Lower lobe of right lung (tissue), 2 donors: Measurements from ENCODE around the gene C4B. TPM values are rescaled to one million over a fixed set of nuclear protein-coding genes. Genes with fewer than 3 reads are reported as not detected.
"Not testable (repeated sequence)": the region's sequence is repeated elsewhere in the genome, so short reads cannot be mapped to it uniquely, and the experiment has no call there.

Source experiments
- ATAC-seq, 2 donors: fragments of 200-7000 bp; cut with Tn5 transposase; one replicate each; pipeline ENCODE4 v1.9.1; 2020 to 2022; ENCODE audit warnings: mild to moderate bottlenecking in 2 of 2, moderate library complexity in 2 of 2
- DNase-seq: peaks from one replicate; pipeline ENCODE4 v3.0.0-alpha.2; 2020
- H3K27ac ChIP-seq: fragments of 200-600 bp; one replicate; pipeline ENCODE4 v1.8.0; 2022
- H3K27me3 ChIP-seq: fragments of 200-600 bp; one replicate; pipeline ENCODE4 v1.8.0; 2022; ENCODE audit warnings: low read depth
- H3K36me3 ChIP-seq: fragments of 200-600 bp; one replicate; pipeline ENCODE4 v1.8.0; 2022; ENCODE audit warnings: mild to moderate bottlenecking
- H3K4me1 ChIP-seq: fragments of 200-600 bp; one replicate; pipeline ENCODE4 v1.8.0; 2022
- H3K4me3 ChIP-seq: fragments of 200-600 bp; one replicate; pipeline ENCODE4 v1.8.0; 2022; ENCODE audit warnings: mild to moderate bottlenecking
- H3K9me3 ChIP-seq: fragments of 200-600 bp; one replicate; pipeline ENCODE4 v1.8.0; 2022
- CTCF ChIP-seq: fragments of 200-600 bp; IDR thresholded peaks from one replicate; pipeline ENCODE4 v1.8.0; 2022; ENCODE audit warnings: antibody characterized with exemption, mild to moderate bottlenecking
- intact Hi-C: fragments of 100-400 bp; cut with DNase I; formaldehyde crosslinking; loops from one replicate; pipeline ENCODE4 v1.11.0; 2022
- total RNA-seq: library from RNA; stranded (reverse); fragmentation: NEBNext Ultra II Directional; extraction: Animal tissue kit (Norgen Biotek cat#: 25700); gene quantifications from one replicate; pipeline ENCODE4 v1.2.1, GENCODE V29; 2021
- donor health status: DM: no; HTN: yes; CAD: no; lungs with severe emphysema.

C4B gene
- total RNA-seq, 1 donor from 2014 or later = 162 TPM

GRCh38 chr6:32060966-32061655, 46.5 kb downstream of the C4B start:
- no peak for DNase-seq
- Histone ChIP-seq H3K27me3 (no peaks in the 10 kb centered on the region), H3K36me3 (peaks cover 85% of the 10 kb centered on the region), H3K4me3 (no peak overlapping the region), H3K9me3 (no peaks in the 10 kb centered on the region), H3K4me1 (no peaks in the 10 kb centered on the region), H3K27ac (no peak overlapping the region)
- no peak for ATAC-seq
- TF ChIP-seq CTCF = no peak
- intact Hi-C loops = no loop called here

- no peaks in the 10 kb centered on the region for H3K9me3 ChIP-seq
- TF ChIP-seq CTCF = no peak
- peaks cover 88% of the 10 kb centered on the region for H3K36me3 ChIP-seq
- no peaks in the 10 kb centered on the region for H3K27me3 ChIP-seq
- ATAC-seq (no peak), DNase-seq (no peak)
- intact Hi-C loops = no loop called here
- no peaks in the 10 kb centered on the region for H3K4me1 ChIP-seq
- H3K4me3 ChIP-seq = no peak overlapping the region
- no peak overlapping the region for H3K27ac ChIP-seq
Observed at GRCh38 chr6:32064706-32065105, 50.1 kb downstream of the C4B start.

- ATAC-seq, H3K27ac ChIP-seq, intact Hi-C loops, H3K9me3 ChIP-seq, H3K27me3 ChIP-seq, H3K4me1 ChIP-seq, H3K4me3 ChIP-seq, DNase-seq: not testable (repeated sequence)
- peaks cover 91% of the 10 kb centered on the region for H3K36me3 ChIP-seq
Observed at GRCh38 chr6:32067521-32067920, 52.9 kb downstream of the C4B start.

- H3K27ac ChIP-seq, H3K9me3 ChIP-seq, intact Hi-C loops, H3K27me3 ChIP-seq, H3K4me3 ChIP-seq, H3K4me1 ChIP-seq, ATAC-seq, DNase-seq: not testable (repeated sequence)
- H3K36me3 ChIP-seq = peaks cover 91% of the 10 kb centered on the region
Observed at GRCh38 chr6:32068315-32068714, 53.7 kb downstream of the C4B start.

- peaks cover 93% of the 10 kb centered on the region for H3K36me3 ChIP-seq
- DNase-seq = no peak
- TF ChIP-seq CTCF = no peak
Observed at GRCh38 chr6:32068867-32069266, 54.3 kb downstream of the C4B start.

GRCh38 chr6:32069460-32069859, 54.9 kb downstream of the C4B start:
- no peaks in the 10 kb centered on the region for H3K9me3 ChIP-seq
- intact Hi-C loops = no loop called here
- no peak overlapping the region for H3K4me3 ChIP-seq
- DNase-seq = no peak
- no peaks in the 10 kb centered on the region for H3K27me3 ChIP-seq
- no peak overlapping the region for H3K27ac ChIP-seq
- H3K4me1 ChIP-seq = no peaks in the 10 kb centered on the region
- peaks cover 93% of the 10 kb centered on the region for H3K36me3 ChIP-seq
- no peak for TF ChIP-seq CTCF
- ATAC-seq = no peak

More at GRCh38 chr6:32068867-32069266, 54.3 kb downstream of the C4B start:
- Histone ChIP-seq H3K27me3 (no peaks in the 10 kb centered on the region), H3K4me1 (no peaks in the 10 kb centered on the region), H3K27ac (no peak overlapping the region), H3K9me3 (no peaks in the 10 kb centered on the region), H3K4me3 (no peak overlapping the region)
- intact Hi-C loops = no loop called here
- ATAC-seq = no peak
